ENCODE measurements around the gene NNAT.
"Not testable (repeated sequence)": the region's sequence is repeated elsewhere in the genome, so short reads cannot be mapped to it uniquely, and the experiment has no call there.

The NNAT gene

GRCh38 chr20:37521061-37521771 is at the start of gene NNAT:
Gene NNAT, plus strand, starts transcription at chr20:37521250. Its CDS starts 82 bp downstream, at chr20:37521332.
- no peak for DNase-seq (ENCODE audit: low read depth)

DNA sequence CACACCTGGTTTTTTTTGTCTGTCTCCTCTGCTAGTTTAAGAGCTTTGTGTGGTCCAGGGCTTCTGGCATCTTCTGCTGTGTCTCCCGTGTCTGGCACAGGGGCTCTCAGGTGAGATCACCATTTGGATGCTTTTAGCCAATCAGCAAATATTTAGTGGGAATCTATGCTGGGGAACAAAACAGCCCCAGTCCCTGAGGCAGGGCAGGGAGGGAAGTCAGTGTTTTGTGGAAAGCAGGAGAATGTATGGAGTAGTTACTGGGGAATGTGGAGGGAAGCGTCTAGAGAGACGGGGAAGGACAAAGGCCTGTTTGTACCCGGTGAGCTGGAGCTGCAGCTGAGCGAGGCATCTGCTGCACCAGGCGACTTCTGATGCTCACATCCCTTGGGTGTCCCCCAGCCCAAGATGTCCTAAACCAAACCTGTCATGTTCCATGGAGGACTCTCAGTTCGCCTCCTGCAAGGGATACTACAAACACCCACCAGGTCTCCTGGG is 49.3 kb upstream of the NNAT start:
- no peak for DNase-seq (ENCODE audit: low read depth)

DNA sequence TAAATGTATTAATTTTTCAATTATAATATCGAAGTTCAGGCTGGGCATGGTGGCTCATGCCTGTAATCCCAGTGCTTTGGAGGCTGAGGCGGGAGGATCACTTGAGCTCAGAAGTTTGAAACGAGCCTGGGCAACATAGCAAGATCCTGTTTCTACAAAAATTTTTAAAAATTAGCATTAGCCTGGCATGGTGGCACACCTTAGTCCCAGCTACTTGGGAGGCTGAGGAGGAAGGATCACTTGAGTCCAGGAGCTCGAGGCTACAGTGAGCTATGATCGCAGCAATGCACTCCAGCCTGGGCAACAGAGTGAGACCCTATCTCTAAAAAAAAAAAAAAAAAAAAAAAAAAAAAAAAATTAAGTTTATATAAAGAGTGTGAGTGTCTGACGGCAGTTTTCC is 48.6 kb upstream of the NNAT start:
- not testable (repeated sequence) for DNase-seq (ENCODE audit: low read depth)

GRCh38 chr20:37473249-37474000 is 47.6 kb upstream of the NNAT start:
- no peak for DNase-seq (ENCODE audit: low read depth)

DNA sequence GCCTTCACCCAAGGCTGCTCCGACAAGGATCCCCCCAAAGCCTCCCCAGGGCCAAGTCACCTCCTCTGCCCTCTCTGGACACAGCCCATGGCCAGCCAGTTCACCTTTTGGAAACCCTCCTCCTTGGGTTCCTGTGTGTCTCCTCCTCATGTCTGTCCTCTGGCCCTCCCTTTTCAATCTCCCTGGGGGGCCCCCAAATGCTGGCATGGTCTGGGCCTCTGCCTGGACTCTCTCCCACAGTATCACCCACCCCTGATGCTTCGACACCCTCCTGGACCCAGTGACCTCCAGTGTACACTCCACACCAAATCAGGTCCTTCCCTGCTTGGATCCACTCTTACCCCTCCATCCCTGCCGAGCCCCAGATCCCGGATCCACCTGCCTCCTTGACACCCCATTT is 46.7 kb upstream of the NNAT start:
- no peak for DNase-seq (ENCODE audit: low read depth)

DNA sequence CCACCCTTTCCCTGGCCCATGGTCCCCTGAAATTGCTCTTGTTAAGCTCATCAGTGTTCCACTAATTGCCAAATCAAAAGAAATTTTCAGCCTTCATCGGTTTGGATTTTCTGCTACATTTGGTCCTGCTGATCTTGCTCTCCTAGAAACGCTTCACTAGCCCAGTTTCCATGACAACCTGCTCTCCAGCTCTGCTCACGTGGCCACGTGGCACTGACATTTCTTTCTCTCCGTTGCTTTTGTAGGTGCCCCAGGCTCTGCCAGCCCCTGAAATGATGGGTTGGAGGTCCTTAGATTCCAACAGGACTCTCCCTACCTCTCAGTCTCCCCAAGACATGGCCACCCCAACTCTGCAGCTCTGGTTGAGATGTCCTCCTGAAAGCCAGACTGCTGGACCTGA is 45.8 kb upstream of the NNAT start:
- no peak for DNase-seq (ENCODE audit: low read depth)

DNA sequence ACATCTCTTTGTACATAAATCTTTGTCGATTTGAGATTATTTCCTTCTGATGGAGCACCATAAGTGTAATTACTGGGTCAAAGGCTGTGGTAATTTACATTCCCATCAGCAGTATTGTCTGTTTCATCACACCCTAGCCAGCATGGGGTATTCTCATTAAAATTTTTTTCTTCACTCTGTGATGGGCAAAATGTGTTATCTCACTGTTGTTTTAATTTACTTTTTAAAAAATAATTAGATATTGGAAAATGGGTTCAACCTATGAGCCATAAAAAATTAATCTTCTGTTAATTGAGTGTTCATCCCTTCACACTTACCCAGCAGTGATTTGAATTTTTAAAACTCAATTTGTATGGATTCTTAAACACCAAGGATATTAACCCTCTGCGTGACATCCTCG is 44.0 kb upstream of the NNAT start:
- no peak for DNase-seq (ENCODE audit: low read depth)

DNA sequence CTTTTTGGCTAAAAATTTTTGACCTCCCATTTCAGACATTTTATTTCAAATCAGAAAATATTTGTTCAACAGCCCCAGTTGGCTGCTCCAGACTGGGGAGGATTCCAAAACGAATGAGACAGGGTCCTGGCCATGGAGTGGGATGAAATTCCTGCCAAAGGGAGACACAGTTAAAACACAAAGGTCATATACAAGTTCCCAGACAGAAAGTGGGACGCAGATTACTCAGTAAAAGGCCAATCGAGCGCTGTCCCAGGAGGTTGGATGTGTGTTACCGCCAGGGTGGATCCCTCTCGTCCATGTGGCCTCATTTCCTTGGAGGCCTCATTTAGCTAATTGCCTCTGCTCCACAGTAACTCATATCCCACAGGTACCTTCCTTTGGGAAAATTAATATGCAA is 41.8 kb upstream of the NNAT start:
- DNase-seq (ENCODE audit: low read depth), result no peak

DNA sequence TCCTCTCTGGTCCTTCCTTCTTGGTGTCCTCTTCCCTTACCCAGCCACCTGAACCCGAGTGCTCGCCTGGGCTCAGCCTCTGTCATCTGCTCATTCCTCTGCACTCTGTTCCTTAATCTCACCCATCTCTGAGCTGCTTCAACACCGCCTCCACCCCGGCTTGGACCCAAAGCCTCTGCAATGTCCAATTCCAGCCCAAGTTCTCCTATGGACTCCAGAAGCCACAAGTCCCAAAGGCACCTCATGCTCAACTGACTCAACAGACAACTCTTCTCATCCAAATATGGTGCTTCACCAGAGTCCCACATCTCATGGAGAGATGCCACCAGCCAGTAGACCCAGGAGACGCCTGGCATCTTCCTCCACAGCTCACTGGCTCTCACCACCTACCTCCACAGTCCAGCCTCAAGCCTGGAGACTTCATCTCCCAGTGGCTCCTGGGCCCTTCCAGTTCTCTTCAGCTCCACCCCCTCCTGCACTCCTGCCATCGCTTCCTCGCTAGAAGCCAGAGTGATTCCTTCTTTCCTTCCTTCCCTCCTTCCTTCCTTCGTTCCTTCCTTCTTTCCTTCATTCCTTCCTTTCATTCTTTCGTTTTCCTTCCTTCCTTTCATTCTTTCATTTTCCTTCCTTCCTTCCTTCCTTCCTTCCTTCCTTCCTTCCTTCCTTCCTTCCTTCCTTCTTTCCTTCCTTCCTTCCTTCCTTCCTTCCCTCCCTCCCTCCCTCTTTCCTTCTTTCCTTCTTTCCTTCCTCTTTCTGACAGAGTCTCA is 40.9 kb upstream of the NNAT start:
- DNase-seq (ENCODE audit: low read depth), result no peak

- DNase-seq (ENCODE audit: low read depth), result no peak
Measured at GRCh38 chr20:37480919-37481318, 40.1 kb upstream of the NNAT start.

- no peak for DNase-seq (ENCODE audit: low read depth)
Measured at GRCh38 chr20:37481610-37482009, 39.4 kb upstream of the NNAT start.

DNA sequence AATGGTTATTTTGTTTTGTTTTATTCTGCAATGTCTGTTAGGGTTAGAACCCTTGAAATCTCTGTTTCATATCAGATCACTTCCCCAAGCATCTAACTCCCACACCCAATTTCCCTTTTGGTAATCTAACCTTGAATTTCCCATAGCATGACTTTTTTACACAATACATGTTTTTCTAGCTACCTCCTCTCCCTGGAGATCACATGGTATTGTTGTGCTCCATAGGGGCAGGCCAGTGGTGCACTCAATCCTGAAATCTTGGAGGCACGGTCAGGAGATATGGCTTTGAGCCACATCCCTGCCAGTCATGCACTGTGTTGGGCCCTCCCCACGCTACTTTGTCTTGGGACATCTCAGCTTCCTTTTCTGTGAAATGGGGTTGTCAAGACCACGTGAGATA is 36.7 kb upstream of the NNAT start:
- no peak for DNase-seq (ENCODE audit: low read depth)

DNA sequence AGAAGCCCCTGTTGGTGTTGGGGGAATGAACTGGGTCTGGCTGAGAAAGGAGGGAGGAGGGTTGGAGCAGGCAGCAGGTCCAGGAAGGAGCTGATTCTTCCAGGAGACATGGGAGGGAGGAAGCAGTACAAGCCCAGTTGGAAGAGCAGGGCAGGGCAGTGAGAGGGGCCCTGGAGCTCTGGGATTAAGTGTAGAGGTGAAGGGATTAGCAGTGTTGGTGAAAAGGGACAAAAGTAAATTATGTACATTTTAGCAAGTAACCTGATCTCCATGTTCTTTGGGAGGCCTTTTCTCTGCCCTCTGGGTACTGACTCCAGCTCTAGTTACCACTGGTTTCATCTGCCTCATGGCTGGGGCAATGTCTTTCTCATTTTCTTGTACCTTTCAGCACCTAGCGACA is 34.8 kb upstream of the NNAT start:
- DNase-seq (ENCODE audit: low read depth), result not testable (repeated sequence)

DNA sequence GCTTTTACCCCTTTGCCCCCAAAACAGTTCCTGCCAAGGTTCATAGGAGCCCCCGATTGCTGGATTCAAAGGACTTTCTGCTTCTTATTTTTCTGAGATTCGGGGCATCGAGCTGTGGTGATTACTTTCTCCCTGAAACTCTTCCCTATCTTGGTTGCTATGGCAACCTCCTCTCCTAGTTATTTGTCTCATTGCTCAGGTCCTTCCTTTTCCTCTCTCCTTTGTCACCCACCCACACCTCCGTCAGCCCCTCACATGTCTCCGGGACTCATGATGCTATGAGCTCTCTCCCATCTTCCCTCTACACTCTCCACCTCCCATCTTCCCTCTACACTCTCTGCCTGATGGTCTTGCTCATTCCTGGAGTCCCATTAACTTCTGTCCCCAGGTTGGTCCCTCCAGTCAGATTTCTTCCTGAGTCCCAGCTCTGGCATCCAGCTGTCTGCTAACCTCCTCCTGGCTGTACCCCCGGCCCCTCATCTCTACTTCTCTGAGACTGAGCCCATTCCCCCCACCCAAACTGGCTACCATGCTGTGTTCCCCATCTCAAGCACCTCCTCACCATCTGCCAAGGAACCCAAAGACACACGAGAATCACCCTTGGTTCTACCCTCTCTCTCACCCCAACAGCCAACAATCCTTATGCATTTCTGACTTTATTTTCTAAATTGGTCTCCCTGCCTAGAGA is 30.2 kb upstream of the NNAT start:
- DNase-seq (ENCODE audit: low read depth), result no peak

GRCh38 chr20:37492096-37492625 is 28.9 kb upstream of the NNAT start:
- DNase-seq (ENCODE audit: low read depth), result no peak

DNA sequence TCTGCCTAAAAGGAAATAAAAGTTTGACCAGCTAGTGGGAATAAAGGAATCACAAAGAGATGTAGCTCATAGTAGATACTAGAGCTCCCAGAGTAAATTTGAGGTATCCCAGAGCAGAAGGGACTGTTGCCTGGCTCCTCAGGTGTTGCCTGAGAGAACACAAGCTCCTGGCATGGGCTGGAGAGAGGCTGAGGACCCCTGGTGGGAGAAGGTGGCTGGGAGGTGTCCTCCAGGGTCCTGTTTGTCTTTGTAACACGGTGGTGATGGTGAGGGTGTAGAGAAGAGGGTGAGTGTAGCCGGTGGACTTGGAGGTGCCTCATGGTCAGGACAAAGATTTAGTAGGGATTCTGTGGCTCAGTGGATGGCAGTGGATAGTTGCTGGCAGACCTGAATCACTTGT is 28.1 kb upstream of the NNAT start:
- no peak for DNase-seq (ENCODE audit: low read depth)

DNA sequence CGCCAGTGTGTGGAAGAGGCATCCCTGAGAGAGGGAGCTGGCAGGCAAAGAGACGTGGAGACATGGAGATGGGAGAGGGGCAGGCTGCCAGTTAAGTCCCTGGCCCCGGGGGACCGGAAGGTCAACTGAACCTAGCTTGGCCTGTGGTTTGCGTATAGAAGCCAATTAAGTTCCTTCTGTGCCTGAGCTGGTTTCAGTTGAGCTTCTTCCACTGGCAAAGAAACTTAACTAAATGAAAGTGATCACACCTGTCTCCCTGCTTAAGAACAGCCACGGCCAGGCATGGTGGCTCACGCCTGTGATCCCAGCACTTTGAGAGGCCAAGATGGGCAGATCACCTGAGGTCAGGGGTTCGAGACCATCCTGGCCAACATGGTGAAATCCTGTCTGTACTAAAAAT is 26.7 kb upstream of the NNAT start:
- no peak for DNase-seq (ENCODE audit: low read depth)

GRCh38 chr20:37494796-37495195 is 26.3 kb upstream of the NNAT start:
- DNase-seq (ENCODE audit: low read depth), result no peak

- DNase-seq (ENCODE audit: low read depth), result no peak
Measured at GRCh38 chr20:37498066-37498665, 22.9 kb upstream of the NNAT start.

DNA sequence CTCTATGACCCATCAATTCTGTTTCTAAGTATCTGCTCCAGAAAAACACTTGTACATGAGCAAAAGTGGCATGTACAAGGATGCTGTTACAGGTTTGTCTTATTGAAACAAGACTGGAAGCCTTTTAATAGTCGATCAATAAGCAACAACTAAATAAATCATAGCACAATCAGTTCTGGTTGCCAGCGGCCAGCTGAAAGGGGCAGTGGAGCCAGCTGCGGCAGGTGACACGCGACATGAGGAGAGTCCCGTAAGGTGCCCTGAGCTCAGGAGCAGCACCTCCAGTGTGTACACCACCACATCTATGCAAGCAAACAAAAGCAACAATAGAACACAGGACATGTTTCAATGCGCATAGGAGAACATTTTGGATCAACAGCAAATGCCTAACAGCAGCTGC is 20.7 kb upstream of the NNAT start:
- no peak for DNase-seq (ENCODE audit: low read depth)

DNA sequence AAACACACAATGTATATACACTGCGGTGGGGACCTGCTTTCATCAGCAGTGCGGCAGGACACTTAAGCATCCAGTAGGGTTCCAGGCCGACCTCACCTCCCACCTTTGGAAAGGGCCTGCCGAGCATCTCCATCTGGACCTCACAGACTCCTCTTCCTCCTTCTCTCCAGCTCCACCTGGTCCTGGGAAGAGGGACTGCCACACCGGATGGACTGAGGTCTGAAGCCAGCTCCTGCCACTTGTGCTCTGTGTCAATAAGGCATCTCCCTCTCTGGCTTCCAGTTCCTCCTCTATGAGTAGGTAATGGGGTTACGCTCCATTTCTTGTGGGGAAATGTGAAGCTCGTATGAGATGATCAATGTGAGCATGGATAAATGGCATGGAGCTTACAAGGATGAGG is 19.1 kb upstream of the NNAT start:
- DNase-seq (ENCODE audit: low read depth), result no peak

DNA sequence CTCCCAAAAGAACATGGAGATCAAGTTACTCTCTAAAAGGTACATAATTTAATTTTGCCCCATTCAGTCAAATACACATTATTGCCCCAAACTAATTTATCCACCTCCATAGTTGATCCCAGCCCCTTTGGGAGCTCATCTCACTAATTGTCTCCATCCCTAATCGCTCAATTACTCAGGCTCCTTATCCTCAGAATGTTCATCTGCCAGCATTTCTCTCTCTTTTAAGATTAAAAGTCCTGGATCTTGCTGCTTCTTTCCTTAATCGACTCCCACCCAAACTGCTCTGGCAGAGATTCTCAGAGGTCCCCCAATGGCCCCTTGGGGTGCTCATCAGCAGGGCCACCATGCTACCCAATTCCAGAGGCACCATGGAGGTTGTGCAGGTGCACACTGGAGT is 18.4 kb upstream of the NNAT start:
- no peak for DNase-seq (ENCODE audit: low read depth)

All from stimulated activated CD8-positive, alpha-beta memory T cell treated with anti-CD3 and anti-CD28 coated beads, Interleukin-12 subunit alpha, Interleukin-12 subunit beta, amount 100 ng/mL, for 1 hour (primary cell).